Measurements from ENCODE around the gene PI4K2B.
A peak's percentile ranks its signal among the peaks of the same experiment; 100 is the strongest.
"Not testable (repeated sequence)": the region's sequence is repeated elsewhere in the genome, so short reads cannot be mapped to it uniquely, and the experiment has no call there.

Gene PI4K2B

DNA sequence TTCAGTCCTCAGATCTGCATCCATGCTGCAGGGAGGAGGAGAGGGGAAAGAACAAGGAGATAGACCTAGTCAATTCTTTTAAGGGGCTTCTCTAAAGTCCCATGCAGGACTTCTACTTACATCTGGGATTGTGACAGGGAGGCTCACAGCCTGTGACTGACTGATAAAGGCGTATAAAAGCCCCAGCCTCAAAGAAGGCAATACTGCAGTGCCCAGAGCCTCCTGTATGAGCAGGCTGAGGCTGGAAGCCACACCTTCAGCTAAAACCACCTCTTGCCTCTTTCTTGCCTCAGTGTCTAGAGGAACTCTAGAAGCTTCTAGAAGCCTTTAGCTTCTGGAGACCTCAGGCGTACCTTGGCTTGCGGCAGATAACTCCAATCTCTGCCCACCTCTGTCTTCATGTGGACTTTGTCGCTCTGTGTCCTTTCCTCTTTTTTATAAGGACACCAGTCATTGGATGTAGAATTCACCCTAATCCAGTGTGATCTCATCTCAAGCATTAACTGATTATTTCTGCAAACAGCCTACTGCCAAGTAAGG is 72.8 kb downstream of the PI4K2B start:
- DNase-seq (ENCODE audit: low read depth), result no peak

DNA sequence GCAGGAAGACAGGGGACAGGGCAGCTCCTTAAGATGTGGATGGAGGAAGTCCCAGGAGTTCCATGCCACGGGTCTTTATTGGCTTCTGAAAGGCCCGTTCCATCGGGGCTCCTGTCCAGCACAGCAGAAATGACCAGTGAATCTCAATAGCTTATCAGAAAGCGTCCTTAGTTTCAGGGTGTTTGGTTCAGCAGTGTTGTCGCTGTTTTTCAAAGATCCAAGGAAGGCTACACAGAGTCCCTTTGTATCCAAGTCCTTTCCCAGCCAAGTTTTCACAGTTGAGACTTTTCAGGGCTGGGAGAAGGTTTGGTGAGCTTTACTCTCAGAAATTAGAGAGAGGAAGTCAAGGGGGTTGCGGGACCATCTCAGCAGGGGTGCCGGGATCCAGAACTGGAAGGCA is 73.8 kb downstream of the PI4K2B start:
- DNase-seq (ENCODE audit: low read depth), result no peak

DNA sequence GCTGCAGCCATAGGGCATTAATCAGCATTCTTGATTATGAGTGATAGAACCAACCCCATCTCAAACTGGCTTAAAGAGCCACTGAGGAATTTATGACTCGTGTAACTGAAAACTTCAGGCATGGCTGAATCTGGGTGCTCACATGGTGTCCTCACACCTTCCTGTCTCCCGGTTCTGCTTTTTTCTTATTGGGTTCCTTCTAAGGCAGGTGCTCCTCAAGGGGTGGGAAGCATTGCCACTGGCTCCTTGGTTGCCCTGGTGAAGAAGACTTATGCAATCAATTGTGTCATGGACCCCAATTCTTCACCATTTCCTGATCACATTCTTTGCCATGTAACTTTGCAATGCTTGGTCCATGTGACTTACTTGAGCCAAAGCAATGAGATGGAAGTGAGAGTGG is 74.5 kb downstream of the PI4K2B start:
- DNase-seq (ENCODE audit: low read depth), result no peak

DNA sequence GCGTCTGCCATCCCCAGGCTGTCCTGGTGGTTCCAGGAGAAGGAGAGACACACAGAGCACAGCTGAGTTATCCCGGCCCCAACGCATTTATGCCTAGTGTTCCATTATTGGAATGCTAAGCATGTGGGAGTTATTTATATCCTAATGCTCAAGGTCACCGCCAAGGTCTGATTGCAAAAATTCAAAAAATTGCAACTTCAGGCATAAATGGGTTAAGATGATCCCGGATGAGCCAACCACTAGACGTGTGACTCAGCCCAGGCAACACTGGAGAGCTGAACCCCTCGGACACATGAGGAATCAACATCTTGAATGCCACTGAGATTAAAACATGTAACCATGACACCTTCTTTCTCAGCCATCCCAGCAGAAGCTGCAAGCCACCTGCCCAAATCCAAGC is 74.9 kb downstream of the PI4K2B start:
- DNase-seq (ENCODE audit: low read depth), result no peak

DNA sequence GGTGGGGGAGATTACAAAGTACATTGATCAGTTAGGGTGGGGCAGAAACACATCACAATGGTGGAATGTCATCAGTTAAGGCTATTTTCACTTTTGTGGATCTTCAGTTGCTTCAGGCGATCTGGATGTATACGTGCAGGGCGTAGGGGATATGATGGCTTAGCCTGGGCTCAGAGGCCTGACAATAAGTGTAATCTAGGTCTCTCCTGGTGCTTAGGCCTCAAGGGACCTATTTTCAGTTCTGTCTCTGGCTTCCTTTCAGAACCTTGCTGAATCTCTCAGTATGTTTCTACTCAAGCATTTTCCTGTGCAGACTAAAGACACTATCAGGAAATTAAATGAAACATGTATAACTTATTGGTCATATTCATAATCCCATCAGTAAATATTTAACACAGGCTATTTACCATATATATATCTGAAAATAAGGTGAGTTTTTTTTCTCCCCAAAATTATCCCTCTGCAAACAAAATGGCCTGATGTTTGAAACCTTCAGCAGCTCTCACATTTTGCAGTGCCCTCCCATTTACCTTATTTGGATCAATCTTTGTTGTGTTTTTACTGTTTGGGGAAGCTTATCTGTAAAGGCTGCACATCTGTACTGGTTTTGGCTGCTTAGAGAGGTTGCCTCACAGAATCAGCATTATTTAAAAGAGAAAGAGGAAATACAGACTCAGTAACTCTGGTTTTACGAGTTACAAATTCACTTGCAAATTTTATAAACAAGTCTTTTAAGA is 76.4 kb downstream of the PI4K2B start:
- no peak for DNase-seq (ENCODE audit: low read depth)

DNA sequence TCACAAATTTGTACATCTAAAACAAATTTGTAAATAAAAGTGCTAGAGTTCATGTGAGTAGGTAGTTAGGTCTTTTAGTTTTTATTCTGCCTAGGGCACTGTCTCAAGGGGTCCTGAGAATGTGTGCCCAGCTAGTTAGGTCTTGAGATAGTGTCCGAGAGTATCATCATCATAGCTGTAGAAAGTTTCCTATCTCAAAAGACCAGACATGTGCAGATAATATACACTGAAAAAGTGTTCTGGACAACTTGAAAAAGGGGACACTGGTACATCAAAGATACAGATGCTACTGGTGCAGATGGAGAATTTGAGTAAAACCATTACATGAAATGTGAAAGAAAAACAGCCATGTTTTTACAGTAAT is 77.0 kb downstream of the PI4K2B start:
- DNase-seq (ENCODE audit: low read depth), result no peak

DNA sequence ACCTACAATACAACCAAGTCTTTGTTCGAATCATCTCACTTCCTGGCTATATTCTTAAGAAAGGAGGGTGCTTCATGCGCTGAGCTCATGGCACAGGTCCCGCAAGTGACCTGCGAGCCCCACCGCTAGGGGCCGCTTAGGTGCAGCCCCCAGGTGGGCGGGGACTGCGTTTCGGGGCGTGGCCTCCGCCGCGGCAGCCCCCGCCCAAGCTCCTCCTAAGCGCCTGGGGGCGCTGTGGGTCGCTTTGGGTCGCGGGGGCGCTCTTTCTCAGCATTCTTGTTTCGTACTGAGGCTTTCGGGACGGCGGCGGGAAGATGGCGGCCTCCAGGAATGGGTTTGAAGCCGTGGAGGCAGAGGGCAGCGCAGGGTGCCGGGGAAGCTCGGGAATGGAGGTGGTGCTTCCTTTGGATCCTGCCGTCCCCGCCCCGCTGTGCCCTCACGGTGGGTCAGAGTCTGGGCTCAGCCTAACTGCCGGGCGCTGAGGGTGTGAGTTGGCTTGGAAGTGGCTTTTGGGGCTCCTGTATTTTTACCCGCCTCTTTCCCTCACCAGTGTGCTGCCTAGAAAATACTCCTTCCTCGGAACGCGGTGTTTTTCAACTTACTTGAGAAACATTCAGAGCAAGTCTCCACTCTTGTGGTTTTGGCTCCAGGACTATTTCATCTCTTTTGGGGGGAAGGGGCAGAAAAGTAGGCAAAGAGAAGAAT is 78.8 kb downstream of the PI4K2B start, which contains the start of gene ZCCHC4:
Gene ZCCHC4, plus strand, starts transcription at position 279 of the 705 bp plus-strand sequence. Its CDS starts 36 bp downstream, at position 315.
- DNase-seq (ENCODE audit: low read depth), result peak; percentile 79

DNA sequence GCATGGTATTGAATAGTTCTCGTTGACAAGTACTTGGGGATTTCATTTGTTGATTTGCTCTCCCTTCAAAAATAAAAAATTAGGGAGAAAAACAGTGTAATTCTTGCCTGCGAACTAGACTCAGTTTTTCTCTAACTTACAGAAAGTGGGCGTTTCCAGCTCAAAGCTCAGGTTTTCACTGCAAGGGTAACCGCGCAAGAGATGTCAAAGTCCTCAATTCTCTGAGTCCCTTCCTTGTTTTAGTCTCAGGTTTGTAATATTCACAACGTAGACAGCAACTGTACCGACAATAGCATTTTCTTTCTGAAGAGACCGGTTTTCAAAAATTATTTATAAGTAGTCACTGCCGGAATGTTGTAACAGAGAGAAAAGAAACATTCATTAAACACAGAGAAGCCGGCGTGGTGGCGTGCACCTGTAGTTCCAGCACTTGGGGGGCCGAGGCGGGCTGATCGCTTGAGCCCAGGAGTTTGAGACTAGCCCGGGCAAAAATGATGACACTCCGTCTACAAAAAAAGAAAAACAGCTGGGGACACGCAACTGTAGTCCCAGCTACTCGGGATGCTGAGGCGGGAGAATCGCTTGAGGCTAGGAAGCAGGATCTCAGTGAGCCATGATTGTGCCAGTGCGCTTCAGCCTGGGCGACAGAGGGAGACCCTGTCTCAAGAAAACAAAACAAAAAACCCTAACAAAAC is 79.5 kb downstream of the PI4K2B start:
- no peak for DNase-seq (ENCODE audit: low read depth)

DNA sequence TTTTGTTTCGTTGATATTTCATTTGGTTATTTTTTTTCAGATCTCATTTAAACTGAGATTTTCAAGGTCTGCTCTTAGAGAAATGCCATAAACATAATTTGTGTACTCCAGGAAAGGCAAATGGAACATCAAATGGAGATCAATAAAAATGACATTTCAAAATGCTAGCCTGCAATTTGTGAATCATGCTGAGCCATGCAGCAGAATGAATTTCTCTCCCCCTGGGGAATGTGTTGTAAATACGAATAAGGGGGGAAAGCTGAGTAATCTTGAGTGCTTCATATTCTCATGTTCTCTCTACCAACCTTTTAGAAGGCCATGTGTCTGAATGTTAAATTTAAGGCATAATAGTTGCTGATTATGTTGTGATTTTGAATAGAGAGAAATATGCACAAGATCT is 86.5 kb downstream of the PI4K2B start:
- peak; percentile 67 for DNase-seq (ENCODE audit: low read depth)

DNA sequence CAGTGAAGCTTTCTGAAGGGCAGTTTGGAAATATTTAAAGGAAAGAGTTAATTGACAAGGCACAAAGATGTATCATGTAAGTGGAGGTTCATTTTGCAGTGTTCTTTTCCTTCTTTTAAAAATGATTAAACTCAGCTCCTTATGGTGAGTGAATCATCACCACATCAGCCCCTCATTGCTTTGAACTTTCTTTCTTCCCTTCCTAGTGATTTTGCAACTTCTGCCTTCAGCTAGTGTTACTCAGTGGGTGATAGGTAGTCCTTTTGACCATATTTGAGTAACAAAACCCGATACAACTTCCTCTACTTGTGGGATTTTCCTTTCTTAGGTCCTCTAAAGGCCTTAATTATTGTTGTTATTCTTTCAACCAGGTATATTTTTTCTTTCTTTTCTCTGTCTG is 86.9 kb downstream of the PI4K2B start:
- DNase-seq (ENCODE audit: low read depth), result peak; percentile 52

DNA sequence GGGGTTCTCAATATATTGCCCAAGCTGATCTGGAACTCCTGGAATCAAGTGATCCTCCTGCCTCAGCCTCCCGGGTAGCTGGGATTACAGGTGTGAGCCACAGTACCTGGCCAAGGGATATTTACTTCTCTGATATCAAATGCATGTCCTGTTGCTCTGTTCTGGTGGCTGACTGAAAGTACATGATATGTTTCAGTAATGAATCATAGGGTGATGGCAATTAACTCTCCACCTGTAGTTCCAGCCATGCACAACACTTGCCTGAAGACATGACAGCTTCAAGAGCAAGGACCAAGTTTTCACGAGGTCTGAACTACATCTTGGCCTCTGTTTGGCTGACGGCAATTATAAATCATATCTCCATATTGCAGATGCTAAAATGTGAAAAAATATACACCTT is 87.9 kb downstream of the PI4K2B start:
- DNase-seq (ENCODE audit: low read depth), result no peak

DNA sequence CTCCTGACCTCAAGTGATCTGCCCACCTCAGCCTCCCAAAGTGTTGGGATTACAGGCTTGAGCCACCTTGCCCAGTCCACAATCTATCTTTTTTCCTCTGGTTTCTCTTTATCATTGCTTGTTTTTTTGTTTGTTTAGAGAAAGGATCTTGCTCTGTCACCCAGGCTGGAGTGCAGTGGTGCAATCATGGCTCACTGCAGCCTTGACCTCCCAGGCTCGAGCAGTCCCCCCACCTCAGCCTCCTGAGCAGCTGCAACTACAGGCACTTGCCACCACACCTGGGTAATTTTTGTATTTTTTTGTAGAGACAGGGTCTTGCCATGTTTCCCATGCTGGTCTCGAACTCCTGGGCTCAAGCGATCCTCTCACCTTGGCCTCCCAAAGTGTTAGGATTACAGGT is 94.6 kb downstream of the PI4K2B start:
- DNase-seq (ENCODE audit: low read depth), result not testable (repeated sequence)

Measured in HS-5 (cell line).